ENCODE data around the gene SELENON.
A peak's percentile ranks its signal among the peaks of the same experiment; 100 is the strongest.

SELENON gene

GRCh38 chr1:25810341-25811299 lies 10.6 kb downstream of the SELENON start:
- peak in 11 of 14 donors; percentile 25 to 67 (median 51) for DNase-seq

GRCh38 chr1:25811384-25812082 lies 11.5 kb downstream of the SELENON start:
- no peak for DNase-seq

- no peak for DNase-seq
Measured at GRCh38 chr1:25813071-25813733, 13.2 kb downstream of the SELENON start.

GRCh38 chr1:25813734-25814471 lies 13.9 kb downstream of the SELENON start:
- no peak for DNase-seq

GRCh38 chr1:25814549-25815087 lies 14.6 kb downstream of the SELENON start:
- no peak for DNase-seq

GRCh38 chr1:25815208-25816111 lies 15.5 kb downstream of the SELENON start:
- DNase-seq, result no peak

DNA sequence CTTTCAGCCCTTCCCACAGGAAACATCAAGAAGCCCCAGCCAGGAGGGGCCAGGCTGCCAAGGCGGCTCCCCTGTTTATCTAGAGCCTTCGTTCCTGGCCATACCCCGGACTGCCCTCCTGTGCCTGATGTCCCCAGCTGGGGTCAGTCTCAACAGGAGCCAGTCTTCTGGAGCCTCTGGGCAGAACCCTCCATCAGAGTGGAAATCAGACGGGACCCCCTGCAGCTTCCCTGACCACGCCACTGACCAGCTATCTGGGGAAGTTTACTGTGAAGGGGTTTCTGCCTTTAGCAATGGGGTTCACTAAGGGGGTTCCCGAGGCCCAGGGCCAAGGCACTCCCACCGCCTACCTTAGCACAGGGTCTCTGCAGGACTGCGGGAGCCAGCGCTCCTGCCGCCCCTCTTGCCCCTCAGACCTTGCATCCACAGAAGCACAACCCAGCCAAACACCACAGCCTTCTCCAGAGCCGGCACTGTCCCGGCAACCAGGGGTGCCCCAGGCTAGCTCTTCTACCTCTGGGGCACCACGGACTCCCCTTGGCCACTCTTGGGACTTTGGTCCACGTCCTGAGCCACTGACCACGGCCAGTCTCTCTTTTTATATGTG lies 16.2 kb downstream of the SELENON start:
- DNase-seq, result no peak

GRCh38 chr1:25817840-25818501 lies 18.0 kb downstream of the SELENON start:
- no peak for DNase-seq

- no peak for DNase-seq
Measured at GRCh38 chr1:25818569-25818968, 18.6 kb downstream of the SELENON start.

DNA sequence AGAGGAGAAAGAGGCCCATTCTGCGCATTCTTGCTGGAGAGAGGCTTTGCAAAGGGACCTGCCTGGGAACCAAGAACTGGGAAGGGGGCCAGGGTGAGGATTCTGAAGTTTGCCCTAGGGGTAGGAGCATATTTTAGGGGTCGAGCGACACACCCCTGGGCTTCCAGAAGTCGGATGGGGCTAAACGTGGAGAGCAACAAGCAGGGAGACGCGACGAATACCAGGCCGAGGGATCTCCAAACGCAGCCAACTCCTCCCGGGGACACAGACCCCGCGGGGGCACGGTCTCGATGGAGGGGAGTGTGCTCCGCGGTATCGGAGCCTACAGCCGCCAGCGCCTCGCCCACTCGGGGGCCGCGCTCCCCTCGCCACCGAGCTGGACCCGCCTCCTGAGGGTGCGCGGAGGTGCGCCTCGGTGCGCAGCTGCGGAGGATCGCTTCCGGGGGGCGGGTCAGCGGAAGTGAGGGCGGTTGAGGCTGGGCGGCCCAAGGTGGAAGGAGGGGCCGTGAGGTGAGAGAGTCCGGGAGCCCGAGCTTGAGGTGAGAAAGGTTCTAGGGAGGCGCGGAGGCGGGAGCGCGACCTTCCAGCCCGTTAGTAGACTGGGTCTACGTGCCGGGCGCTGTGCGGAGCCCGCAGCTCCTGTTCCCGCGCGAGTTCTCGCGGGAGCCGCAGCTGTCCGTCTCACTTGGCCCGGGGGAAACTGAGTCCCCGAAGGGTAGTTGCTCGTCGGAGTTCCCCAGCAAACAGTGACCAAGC lies 19.7 kb downstream of the SELENON start, which contains the start of gene MTFR1L:
Gene MTFR1L (plus strand): TSS at position 464 of the 756 bp plus-strand sequence. CDS start 3,151 bp downstream, outside the sequence.
- peak in 13 of 14 donors; percentile 60 to 89 (median 82) for DNase-seq

DNA sequence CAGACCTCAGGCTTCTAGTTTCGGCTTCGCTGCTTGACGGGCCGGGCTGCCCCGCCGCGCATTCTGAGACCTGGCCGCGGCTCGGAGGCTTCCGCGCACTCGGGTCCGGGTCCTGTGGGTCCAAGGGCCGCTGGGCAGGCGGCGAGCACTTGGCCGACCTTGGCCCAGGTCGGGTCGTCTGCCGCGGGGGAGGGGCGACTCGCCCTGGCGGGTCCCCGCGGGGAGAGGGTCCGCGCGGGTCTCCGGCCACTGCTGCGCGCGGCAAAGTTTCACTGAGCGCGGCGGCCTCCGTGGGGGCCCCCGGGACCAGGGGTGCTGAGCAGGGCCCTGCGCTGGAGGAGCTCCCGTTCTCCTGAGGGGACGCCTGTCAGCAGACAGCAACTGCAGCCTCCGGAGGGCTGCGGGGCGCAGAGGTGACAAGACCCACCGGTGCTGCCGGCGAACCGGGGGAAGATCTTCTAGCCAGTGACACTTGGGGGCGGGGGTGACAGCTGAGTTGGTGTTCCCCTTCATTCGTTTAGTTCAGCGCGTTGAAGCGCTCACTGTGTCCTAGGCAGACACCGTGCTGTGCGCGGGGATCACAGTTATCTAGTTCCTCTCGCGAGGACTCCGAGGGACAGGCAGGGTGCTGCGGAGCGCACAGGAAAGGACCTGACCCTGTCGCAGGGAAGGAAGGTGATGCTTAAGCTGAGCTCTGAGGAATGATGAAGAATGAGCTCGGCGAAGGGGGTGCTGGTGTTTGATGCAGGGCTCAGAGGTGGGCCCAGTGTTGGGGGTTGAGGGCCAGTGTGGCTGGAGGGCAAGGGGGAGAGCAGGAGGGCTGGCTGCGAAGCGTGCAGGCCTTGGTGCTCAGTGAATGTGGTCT lies 20.5 kb downstream of the SELENON start:
- peak in 2 of 14 donors; percentile 15 to 35 for DNase-seq

- no peak for DNase-seq
Measured at GRCh38 chr1:25821112-25821476, 21.1 kb downstream of the SELENON start.

GRCh38 chr1:25821630-25822091 lies 21.7 kb downstream of the SELENON start:
- DNase-seq, result no peak

DNA sequence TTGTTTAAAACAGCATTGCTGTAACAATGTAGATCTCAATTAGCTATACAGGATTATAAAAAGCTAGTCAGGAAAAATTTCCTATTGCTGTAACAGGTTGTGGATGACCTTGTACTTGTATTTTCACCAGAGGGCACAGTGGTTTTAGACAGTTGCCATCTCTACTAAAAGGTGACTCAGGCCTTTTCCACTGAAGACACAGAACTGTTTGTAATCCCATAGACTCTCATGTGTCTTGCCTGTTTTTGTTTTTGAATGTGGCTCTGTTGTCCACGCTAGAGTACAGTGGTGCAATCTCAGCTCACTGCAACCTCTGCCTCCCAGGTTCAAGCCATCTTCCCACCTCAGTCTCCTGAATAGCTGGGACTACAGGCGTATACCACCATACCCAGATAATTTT lies 25.6 kb downstream of the SELENON start:
- DNase-seq, result no peak

GRCh38 chr1:25826571-25826970 lies 26.6 kb downstream of the SELENON start:
- no peak for DNase-seq

- DNase-seq, result no peak
Measured at GRCh38 chr1:25828491-25828890, 28.5 kb downstream of the SELENON start.

DNA sequence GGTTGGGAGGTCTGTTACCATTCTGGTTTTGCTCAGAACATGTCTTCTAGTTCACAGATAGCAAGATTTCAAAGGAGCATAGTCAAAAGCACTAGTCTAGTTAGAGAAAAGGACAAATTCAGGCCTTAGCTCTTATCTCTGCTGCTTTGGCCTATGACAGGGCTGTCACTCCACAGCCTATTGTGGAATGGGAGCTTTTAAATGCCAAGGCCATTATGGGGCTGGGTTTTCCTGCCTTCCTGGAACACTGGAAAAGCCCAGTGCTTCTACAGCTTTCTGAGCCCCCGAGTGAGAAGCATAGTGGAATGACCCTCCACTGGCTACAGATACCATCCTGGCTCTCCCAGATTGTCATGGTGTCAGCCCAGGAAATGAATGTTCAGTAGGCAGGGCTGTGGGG lies 29.1 kb downstream of the SELENON start:
- no peak for DNase-seq
